DOHH2 (cell line): ENCODE data around the gene CEL.
"Not testable (repeated sequence)": the region's sequence is repeated elsewhere in the genome, so short reads cannot be mapped to it uniquely, and the experiment has no call there.

Experiments
- H3F3A ChIP-seq: fragments of 200-600 bp; sonication (generic), shearing (Covaris generic); 2 replicates; pipeline ENCODE4 v1.6.0; 2016; ENCODE audit warnings: antibody characterized with exemption, mild to moderate bottlenecking; ENCODE audit not compliant: control insufficient read depth, insufficient read depth
- H3K27ac ChIP-seq: fragments of 200-600 bp; sonication (generic); 2 replicates; pipeline ENCODE4 v1.5.1; 2014; ENCODE audit warnings: low read depth, mild to moderate bottlenecking, low read length, moderate library complexity
- H3K27me3 ChIP-seq: fragments of 200-600 bp; sonication (generic); 2 replicates; pipeline ENCODE4 v1.6.1; 2014; ENCODE audit warnings: mild to moderate bottlenecking, low read length, mixed read lengths; ENCODE audit not compliant: control insufficient read depth
- H3K36me3 ChIP-seq: fragments of 200-600 bp; sonication (generic); 2 replicates; pipeline ENCODE4 v1.6.1; 2014; ENCODE audit warnings: mild to moderate bottlenecking, low read length, moderate library complexity, mixed read lengths; ENCODE audit not compliant: control insufficient read depth
- H3K4me1 ChIP-seq: fragments of 200-600 bp; sonication (generic); 2 replicates; pipeline ENCODE4 v1.6.1; 2014; ENCODE audit warnings: mild to moderate bottlenecking, low read length, mixed read lengths; ENCODE audit not compliant: control insufficient read depth
- H3K4me2 ChIP-seq: fragments of 200-600 bp; sonication (generic); 2 replicates; pipeline ENCODE4 v1.6.0; 2014; ENCODE audit warnings: mild to moderate bottlenecking, low read length, moderate library complexity
- H3K4me3 ChIP-seq: fragments of 200-600 bp; sonication (generic); 2 replicates; pipeline ENCODE4 v1.5.1; 2014; ENCODE audit warnings: mild to moderate bottlenecking, low read length, mixed read lengths
- H3K79me2 ChIP-seq: fragments of 200-600 bp; sonication (generic); 2 replicates; pipeline ENCODE4 v1.6.1; 2014; ENCODE audit warnings: mild to moderate bottlenecking, low read length, mixed read lengths; ENCODE audit not compliant: control insufficient read depth
- H3K9me2 ChIP-seq: fragments of 200-600 bp; sonication (generic); replicated peaks from 2 replicates; pipeline ENCODE4 v1.6.1; 2014; ENCODE audit warnings: mild to moderate bottlenecking, low read length, mixed read lengths; ENCODE audit not compliant: control insufficient read depth
- H3K9me3 ChIP-seq: fragments of 200-600 bp; sonication (generic); 2 replicates; pipeline ENCODE4 v1.6.1; 2014; ENCODE audit warnings: antibody characterized with exemption, low read length, mixed read lengths; ENCODE audit not compliant: control insufficient read depth, insufficient read depth
- H4K20me1 ChIP-seq: fragments of 200-600 bp; sonication (generic); 2 replicates; pipeline ENCODE4 v1.6.0; 2014; ENCODE audit warnings: low read depth, mild to moderate bottlenecking, antibody characterized with exemption, low read length, moderate library complexity; ENCODE audit not compliant: control insufficient read depth, insufficient read depth
- CTCF ChIP-seq: fragments of 200-600 bp; sonication (generic); IDR thresholded peaks from one replicate; pipeline ENCODE4 v1.5.1; 2014; ENCODE audit warnings: antibody characterized with exemption, mild to moderate bottlenecking, low read depth, low read length; ENCODE audit not compliant: poor library complexity, severe bottlenecking
- EZH2phosphoT487 ChIP-seq: fragments of 200-600 bp; sonication (generic); IDR thresholded peaks from 2 replicates; pipeline ENCODE4 v1.6.1; 2017; ENCODE audit warnings: borderline replicate concordance, mild to moderate bottlenecking, antibody characterized with exemption, low read length, moderate library complexity, mixed read lengths

CEL gene

GRCh38 chr9:133058550-133059320 is 3.0 kb upstream of the CEL start:
- Histone ChIP-seq H3K27me3 (no peaks in the 10 kb centered on the region), H3K9me3 (no peaks in the 10 kb centered on the region), H4K20me1 (no peaks in the 10 kb centered on the region), H3K4me1 (peaks cover 19% of the 10 kb centered on the region), H3F3A (no peaks in the 10 kb centered on the region), H3K4me2 (no peak overlapping the region), H3K9me2 (no peaks in the 10 kb centered on the region), H3K36me3 (peaks cover 40% of the 10 kb centered on the region), H3K4me3 (no peak overlapping the region), H3K79me2 (no peaks in the 10 kb centered on the region), H3K27ac (no peak overlapping the region)
- TF ChIP-seq EZH2phosphoT487 (no peak), CTCF (no peak)

GRCh38 chr9:133059623-133060022 is 2.2 kb upstream of the CEL start:
- H3K27ac ChIP-seq: no peak overlapping the region

GRCh38 chr9:133060417-133060841 is 1.4 kb upstream of the CEL start:
- Histone ChIP-seq H3K9me2 (no peaks in the 10 kb centered on the region), H3K4me3 (no peak overlapping the region), H3K27me3 (no peaks in the 10 kb centered on the region), H4K20me1 (no peaks in the 10 kb centered on the region), H3F3A (no peaks in the 10 kb centered on the region), H3K4me2 (no peak overlapping the region; the same call in 1 of the 2 replicates), H3K36me3 (peaks cover 26% of the 10 kb centered on the region), H3K27ac (no peak overlapping the region), H3K9me3 (no peaks in the 10 kb centered on the region), H3K4me1 (peaks cover 19% of the 10 kb centered on the region), H3K79me2 (no peaks in the 10 kb centered on the region)
- TF ChIP-seq EZH2phosphoT487 (no peak), CTCF (no peak)

More at GRCh38 chr9:133059623-133060022, 2.2 kb upstream of the CEL start:
- H3K9me2 ChIP-seq: no peaks in the 10 kb centered on the region
- H3K4me1 ChIP-seq: peaks cover 19% of the 10 kb centered on the region
- no peaks in the 10 kb centered on the region for H4K20me1 ChIP-seq
- H3K79me2 ChIP-seq: no peaks in the 10 kb centered on the region
- H3K36me3 ChIP-seq: peaks cover 31% of the 10 kb centered on the region
- TF ChIP-seq EZH2phosphoT487: no peak
- no peak for TF ChIP-seq CTCF
- no peak overlapping the region for H3K4me3 ChIP-seq
- no peaks in the 10 kb centered on the region for H3K9me3 ChIP-seq
- peak overlapping the region; percentile 12; the same call in 1 of the 2 replicates for H3K4me2 ChIP-seq
- H3F3A ChIP-seq: no peaks in the 10 kb centered on the region
- H3K27me3 ChIP-seq: no peaks in the 10 kb centered on the region

- H3F3A ChIP-seq, H3K4me3 ChIP-seq, H3K27ac ChIP-seq, H3K79me2 ChIP-seq, H4K20me1 ChIP-seq, H3K9me3 ChIP-seq, H3K27me3 ChIP-seq, H3K9me2 ChIP-seq, H3K4me2 ChIP-seq: not testable (repeated sequence)
- H3K4me1 ChIP-seq: peaks cover 19% of the 10 kb centered on the region
- H3K36me3 ChIP-seq: peaks cover 20% of the 10 kb centered on the region
Observed at GRCh38 chr9:133061019-133061763, 590 bp upstream of the CEL start.

GRCh38 chr9:133062569-133062968 is 788 bp downstream of the CEL start:
- H3K79me2 ChIP-seq, H3K9me3 ChIP-seq, H3K4me3 ChIP-seq, H3F3A ChIP-seq, H3K27me3 ChIP-seq, H3K9me2 ChIP-seq, H3K27ac ChIP-seq, H4K20me1 ChIP-seq, H3K4me2 ChIP-seq, H3K36me3 ChIP-seq: not testable (repeated sequence)
- H3K4me1 ChIP-seq: peaks cover 19% of the 10 kb centered on the region
